SH-SY5Y (cell line): ENCODE results near the gene USHBP1.

ENCODE experiments used
- GATA2 ChIP-seq: IDR thresholded peaks from 2 replicates; pipeline ENCODE4 v1.6.1; 2011; ENCODE audit warnings: mild to moderate bottlenecking, low read depth, low read length
- GATA3 ChIP-seq: IDR thresholded peaks from 2 replicates; pipeline ENCODE4 v1.6.1; 2011; ENCODE audit warnings: low read depth, mild to moderate bottlenecking, low read length, moderate library complexity

GRCh38 chr19:17266026-17266425 lies 1.5 kb upstream of the USHBP1 start:
- TF ChIP-seq GATA2 = no peak
- no peak for TF ChIP-seq GATA3
